K562 (cell line): ENCODE results near the gene ABCC9. TPM values are rescaled to one million over a fixed set of nuclear protein-coding genes. Genes with fewer than 3 reads are reported as not detected.

ENCODE experiments used
- CBFA2T3 ChIP-seq: fragments of 450-650 bp; IDR thresholded peaks from 2 replicates; pipeline ENCODE4 v1.6.1; 2017
- MCM5 ChIP-seq: fragments of 450-650 bp; IDR thresholded peaks from 2 replicates; pipeline ENCODE4 v1.6.1; 2016; ENCODE audit warnings: low read depth
- NUFIP1 ChIP-seq: fragments of 450-650 bp; IDR thresholded peaks from 2 replicates; pipeline ENCODE4 v1.6.1; 2018; ENCODE audit not compliant: partially characterized antibody
- THRB ChIP-seq: fragments of 450-650 bp; formaldehyde crosslinking; conservative IDR thresholded peaks from 2 replicates; pipeline ENCODE4 v1.4.0; 2022; ENCODE audit warnings: mild to moderate bottlenecking, missing genetic modification characterization
- polyA plus RNA-seq, 8 experiments: library from polyadenylated mRNA; depleted of rRNA in 4 of 8; stranded (reverse) in 5 of 8; unstranded in 3 of 8; fragments of >200 nt; fragmentation: Nextera tagmentation in 2 of 8; fragmentation: Illumina TruSeq in 1 of 8; extraction: Ambion mirVana in 2 of 8; extraction: Trizol in 1 of 8; gene quantifications; 2 replicates each; pipeline versions ENCODE4 v1.2.1 to v1.2.3, GENCODE V29; 2011 to 2014; ENCODE audit warnings: inconsistent platforms in 1 of 8, missing spikeins in 1 of 8
- total RNA-seq, 7 experiments: library from RNA; depleted of rRNA in 6 of 7; stranded (reverse); fragments of >200 nt in 6 of 7; fragmentation: Illumina TruSeq in 2 of 7; extraction: Trizol in 2 of 7; gene quantifications; 2 replicates each; pipeline versions ENCODE4 v1.2.1 to v1.2.3, GENCODE V29; 2011 to 2021; ENCODE audit warnings: low replicate concordance in 1 of 7
- TF ChIP-seq, protein P1 (sequence below), 2 experiments: fragments of 450-650 bp; IDR thresholded peaks; 2 replicates each; pipeline ENCODE4 v1.6.1; 2016
- TF ChIP-seq, protein P2 (sequence below): sonication (generic); formaldehyde crosslinking; IDR thresholded peaks from 2 replicates; pipeline ENCODE4 v1.8.0; 2022; ENCODE audit warnings: mild to moderate bottlenecking, missing genetic modification reagents
- TF ChIP-seq, protein P3 (sequence below): sonication (generic); formaldehyde crosslinking; IDR thresholded peaks from 2 replicates; pipeline ENCODE4 v1.8.0; 2023; ENCODE audit warnings: missing genetic modification reagents, mild to moderate bottlenecking, borderline replicate concordance

The ABCC9 gene
- total and polyA plus RNA-seq, 9 of the 15 experiments (the other 6 are each of a cell fraction or from before 2014, with no cell fraction given), result 0.05 to 0.40 (median 0.18) TPM

DNA sequence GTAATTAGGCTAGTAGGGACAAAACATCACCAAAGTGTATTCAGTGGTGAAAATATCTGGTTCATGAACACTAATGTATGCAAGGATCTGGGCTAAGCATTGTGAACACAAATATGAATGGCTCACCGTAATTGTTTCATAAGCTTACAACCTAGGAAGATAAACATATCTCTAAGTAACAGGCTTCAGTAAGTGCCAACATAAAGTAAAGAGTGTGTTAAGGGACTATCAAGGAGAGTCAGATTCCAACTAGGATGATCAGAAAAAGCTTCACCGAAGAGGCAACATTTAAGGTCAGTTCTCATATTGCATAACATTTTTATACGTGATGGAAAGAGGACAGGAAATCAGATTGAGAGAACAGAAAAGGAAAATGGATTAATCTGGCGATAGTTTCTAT lies 29.4 kb downstream of the ABCC9 start (continued):
- TF ChIP-seq, protein P1, sequence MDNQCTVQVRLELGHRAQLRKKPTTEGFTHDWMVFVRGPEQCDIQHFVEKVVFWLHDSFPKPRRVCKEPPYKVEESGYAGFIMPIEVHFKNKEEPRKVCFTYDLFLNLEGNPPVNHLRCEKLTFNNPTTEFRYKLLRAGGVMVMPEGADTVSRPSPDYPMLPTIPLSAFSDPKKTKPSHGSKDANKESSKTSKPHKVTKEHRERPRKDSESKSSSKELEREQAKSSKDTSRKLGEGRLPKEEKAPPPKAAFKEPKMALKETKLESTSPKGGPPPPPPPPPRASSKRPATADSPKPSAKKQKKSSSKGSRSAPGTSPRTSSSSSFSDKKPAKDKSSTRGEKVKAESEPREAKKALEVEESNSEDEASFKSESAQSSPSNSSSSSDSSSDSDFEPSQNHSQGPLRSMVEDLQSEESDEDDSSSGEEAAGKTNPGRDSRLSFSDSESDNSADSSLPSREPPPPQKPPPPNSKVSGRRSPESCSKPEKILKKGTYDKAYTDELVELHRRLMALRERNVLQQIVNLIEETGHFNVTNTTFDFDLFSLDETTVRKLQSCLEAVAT (IDR thresholded peaks at IDR 0.05), result no peak
- TF ChIP-seq NUFIP1 (no peak), CBFA2T3 (peak; percentile 52), THRB (CRISPR knock-in tag) (no peak), MCM5 (no peak)
- TF ChIP-seq, protein P2, sequence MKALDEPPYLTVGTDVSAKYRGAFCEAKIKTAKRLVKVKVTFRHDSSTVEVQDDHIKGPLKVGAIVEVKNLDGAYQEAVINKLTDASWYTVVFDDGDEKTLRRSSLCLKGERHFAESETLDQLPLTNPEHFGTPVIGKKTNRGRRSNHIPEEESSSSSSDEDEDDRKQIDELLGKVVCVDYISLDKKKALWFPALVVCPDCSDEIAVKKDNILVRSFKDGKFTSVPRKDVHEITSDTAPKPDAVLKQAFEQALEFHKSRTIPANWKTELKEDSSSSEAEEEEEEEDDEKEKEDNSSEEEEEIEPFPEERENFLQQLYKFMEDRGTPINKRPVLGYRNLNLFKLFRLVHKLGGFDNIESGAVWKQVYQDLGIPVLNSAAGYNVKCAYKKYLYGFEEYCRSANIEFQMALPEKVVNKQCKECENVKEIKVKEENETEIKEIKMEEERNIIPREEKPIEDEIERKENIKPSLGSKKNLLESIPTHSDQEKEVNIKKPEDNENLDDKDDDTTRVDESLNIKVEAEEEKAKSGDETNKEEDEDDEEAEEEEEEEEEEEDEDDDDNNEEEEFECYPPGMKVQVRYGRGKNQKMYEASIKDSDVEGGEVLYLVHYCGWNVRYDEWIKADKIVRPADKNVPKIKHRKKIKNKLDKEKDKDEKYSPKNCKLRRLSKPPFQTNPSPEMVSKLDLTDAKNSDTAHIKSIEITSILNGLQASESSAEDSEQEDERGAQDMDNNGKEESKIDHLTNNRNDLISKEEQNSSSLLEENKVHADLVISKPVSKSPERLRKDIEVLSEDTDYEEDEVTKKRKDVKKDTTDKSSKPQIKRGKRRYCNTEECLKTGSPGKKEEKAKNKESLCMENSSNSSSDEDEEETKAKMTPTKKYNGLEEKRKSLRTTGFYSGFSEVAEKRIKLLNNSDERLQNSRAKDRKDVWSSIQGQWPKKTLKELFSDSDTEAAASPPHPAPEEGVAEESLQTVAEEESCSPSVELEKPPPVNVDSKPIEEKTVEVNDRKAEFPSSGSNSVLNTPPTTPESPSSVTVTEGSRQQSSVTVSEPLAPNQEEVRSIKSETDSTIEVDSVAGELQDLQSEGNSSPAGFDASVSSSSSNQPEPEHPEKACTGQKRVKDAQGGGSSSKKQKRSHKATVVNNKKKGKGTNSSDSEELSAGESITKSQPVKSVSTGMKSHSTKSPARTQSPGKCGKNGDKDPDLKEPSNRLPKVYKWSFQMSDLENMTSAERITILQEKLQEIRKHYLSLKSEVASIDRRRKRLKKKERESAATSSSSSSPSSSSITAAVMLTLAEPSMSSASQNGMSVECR (CRISPR knock-in tag), result no peak
- TF ChIP-seq, protein P3, sequence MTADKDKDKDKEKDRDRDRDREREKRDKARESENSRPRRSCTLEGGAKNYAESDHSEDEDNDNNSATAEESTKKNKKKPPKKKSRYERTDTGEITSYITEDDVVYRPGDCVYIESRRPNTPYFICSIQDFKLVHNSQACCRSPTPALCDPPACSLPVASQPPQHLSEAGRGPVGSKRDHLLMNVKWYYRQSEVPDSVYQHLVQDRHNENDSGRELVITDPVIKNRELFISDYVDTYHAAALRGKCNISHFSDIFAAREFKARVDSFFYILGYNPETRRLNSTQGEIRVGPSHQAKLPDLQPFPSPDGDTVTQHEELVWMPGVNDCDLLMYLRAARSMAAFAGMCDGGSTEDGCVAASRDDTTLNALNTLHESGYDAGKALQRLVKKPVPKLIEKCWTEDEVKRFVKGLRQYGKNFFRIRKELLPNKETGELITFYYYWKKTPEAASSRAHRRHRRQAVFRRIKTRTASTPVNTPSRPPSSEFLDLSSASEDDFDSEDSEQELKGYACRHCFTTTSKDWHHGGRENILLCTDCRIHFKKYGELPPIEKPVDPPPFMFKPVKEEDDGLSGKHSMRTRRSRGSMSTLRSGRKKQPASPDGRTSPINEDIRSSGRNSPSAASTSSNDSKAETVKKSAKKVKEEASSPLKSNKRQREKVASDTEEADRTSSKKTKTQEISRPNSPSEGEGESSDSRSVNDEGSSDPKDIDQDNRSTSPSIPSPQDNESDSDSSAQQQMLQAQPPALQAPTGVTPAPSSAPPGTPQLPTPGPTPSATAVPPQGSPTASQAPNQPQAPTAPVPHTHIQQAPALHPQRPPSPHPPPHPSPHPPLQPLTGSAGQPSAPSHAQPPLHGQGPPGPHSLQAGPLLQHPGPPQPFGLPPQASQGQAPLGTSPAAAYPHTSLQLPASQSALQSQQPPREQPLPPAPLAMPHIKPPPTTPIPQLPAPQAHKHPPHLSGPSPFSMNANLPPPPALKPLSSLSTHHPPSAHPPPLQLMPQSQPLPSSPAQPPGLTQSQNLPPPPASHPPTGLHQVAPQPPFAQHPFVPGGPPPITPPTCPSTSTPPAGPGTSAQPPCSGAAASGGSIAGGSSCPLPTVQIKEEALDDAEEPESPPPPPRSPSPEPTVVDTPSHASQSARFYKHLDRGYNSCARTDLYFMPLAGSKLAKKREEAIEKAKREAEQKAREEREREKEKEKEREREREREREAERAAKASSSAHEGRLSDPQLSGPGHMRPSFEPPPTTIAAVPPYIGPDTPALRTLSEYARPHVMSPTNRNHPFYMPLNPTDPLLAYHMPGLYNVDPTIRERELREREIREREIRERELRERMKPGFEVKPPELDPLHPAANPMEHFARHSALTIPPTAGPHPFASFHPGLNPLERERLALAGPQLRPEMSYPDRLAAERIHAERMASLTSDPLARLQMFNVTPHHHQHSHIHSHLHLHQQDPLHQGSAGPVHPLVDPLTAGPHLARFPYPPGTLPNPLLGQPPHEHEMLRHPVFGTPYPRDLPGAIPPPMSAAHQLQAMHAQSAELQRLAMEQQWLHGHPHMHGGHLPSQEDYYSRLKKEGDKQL, result no peak
